ENCODE data around the gene MSMB. TPM values are rescaled to one million over a fixed set of nuclear protein-coding genes. Genes with fewer than 3 reads are reported as not detected.

MSMB gene
- total RNA-seq, 1 experiment from 2014 or later, result not detected

- Histone ChIP-seq H3K9me3 (ENCODE audit: insufficient read depth, low read depth) (no peaks in the 10 kb centered on the region), H3K4me2 (no peak overlapping the region), H3K79me2 (ENCODE audit: low read depth) (no peaks in the 10 kb centered on the region), H3K9me2 (ENCODE audit: insufficient read depth) (no peaks in the 10 kb centered on the region), H2AFZ (no peak overlapping the region), H3K27ac (no peak overlapping the region), H3K4me3 (no peak overlapping the region), H3K36me3 (ENCODE audit: low read depth) (no peaks in the 10 kb centered on the region), H4K20me1 (ENCODE audit: insufficient read depth) (no peaks in the 10 kb centered on the region), H3K4me1 (replicated peaks; ENCODE audit: insufficient read depth) (no peaks in the 10 kb centered on the region), H3K27me3 (ENCODE audit: insufficient read depth, low read depth) (no peaks in the 10 kb centered on the region), H3F3A (ENCODE audit: insufficient read depth, low read depth) (no peaks in the 10 kb centered on the region)
- intact Hi-C loops (cut with micrococcal nuclease; ENCODE audit: unreplicated experiment), result no loop called here
- CTCF ChIA-PET, result no interaction called here
- POLR2A ChIA-PET (ENCODE audit: unreplicated experiment), result no interaction called here
- BruUV-seq (replicated peaks), result no TSS peak
- no peak for DNase-seq
- TF ChIP-seq EZH2 (IDR thresholded peaks at IDR 0.05; ENCODE audit: low read depth), result no peak
- TF ChIP-seq CTCF (conservative IDR thresholded peaks at IDR 0.05), result no peak
Measured at GRCh38 chr10:46073564-46073963, 27.5 kb upstream of the MSMB start.

GRCh38 chr10:46070749-46071148 is 24.7 kb upstream of the MSMB start:
- ChIA-PET CTCF (no interaction called here), POLR2A (ENCODE audit: unreplicated experiment) (no interaction called here)
- H3K27ac ChIP-seq, result no peak overlapping the region
- no peaks in the 10 kb centered on the region for H4K20me1 ChIP-seq (ENCODE audit: insufficient read depth)
- H3K36me3 ChIP-seq (ENCODE audit: low read depth), result no peaks in the 10 kb centered on the region
- BruUV-seq (replicated peaks), result no TSS peak
- no peaks in the 10 kb centered on the region for H3K9me2 ChIP-seq (ENCODE audit: insufficient read depth)
- H3K4me2 ChIP-seq, result no peak overlapping the region
- H2AFZ ChIP-seq, result no peak overlapping the region
- H3K9me3 ChIP-seq (ENCODE audit: insufficient read depth, low read depth), result no peaks in the 10 kb centered on the region
- TF ChIP-seq CTCF (conservative IDR thresholded peaks at IDR 0.05), result no peak
- no peak for TF ChIP-seq EZH2 (IDR thresholded peaks at IDR 0.05; ENCODE audit: low read depth)
- no peak for DNase-seq
- no peaks in the 10 kb centered on the region for H3K4me1 ChIP-seq (replicated peaks; ENCODE audit: insufficient read depth)
- no peaks in the 10 kb centered on the region for H3F3A ChIP-seq (ENCODE audit: insufficient read depth, low read depth)
- intact Hi-C loops (cut with micrococcal nuclease; ENCODE audit: unreplicated experiment), result no loop called here
- no peaks in the 10 kb centered on the region for H3K27me3 ChIP-seq (ENCODE audit: insufficient read depth, low read depth)
- H3K4me3 ChIP-seq, result no peak overlapping the region
- H3K79me2 ChIP-seq (ENCODE audit: low read depth), result no peaks in the 10 kb centered on the region

DNA sequence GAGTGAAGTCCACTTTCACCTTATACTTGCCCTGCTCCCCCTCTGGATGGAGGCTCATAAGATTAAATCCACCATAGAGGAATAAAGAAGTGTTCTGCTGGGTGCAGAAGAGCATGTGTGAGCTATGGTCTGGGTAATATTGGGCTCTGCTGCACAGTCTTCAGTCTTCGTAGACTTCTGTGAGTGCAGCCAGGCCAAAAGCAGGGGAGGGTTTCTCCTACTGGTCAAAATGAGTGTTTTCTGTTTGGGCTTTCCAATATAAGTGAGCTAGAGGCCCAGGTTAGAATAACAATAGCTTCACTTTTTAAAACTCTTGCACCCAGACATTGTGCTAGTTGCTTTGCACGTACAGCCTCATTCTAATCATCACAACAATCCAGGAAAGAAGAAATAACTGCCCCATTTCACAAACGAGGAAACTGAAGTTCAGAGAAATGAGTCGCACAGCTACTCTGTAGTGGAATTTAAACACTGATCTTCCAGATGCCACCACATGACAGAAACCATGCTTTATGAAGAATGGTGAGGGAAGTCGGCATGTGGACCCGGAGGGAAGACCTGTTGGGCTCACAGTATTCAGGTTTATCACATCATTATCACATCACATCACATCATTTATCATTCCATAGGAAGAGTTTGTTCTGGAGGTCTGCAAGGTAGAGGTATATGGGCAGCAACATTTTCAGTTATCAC is 23.8 kb upstream of the MSMB start:
- TF ChIP-seq CTCF (conservative IDR thresholded peaks at IDR 0.05) (no peak), EZH2 (IDR thresholded peaks at IDR 0.05; ENCODE audit: low read depth) (no peak)
- CTCF ChIA-PET, result no interaction called here
- no peak overlapping the region for H3K4me3 ChIP-seq
- BruUV-seq (replicated peaks), result no TSS peak
- no peaks in the 10 kb centered on the region for H3K36me3 ChIP-seq (ENCODE audit: low read depth)
- no peak overlapping the region for H2AFZ ChIP-seq
- no peaks in the 10 kb centered on the region for H3K9me2 ChIP-seq (ENCODE audit: insufficient read depth)
- H3K27ac ChIP-seq, result no peak overlapping the region
- no peaks in the 10 kb centered on the region for H3K79me2 ChIP-seq (ENCODE audit: low read depth)
- intact Hi-C loops (cut with micrococcal nuclease; ENCODE audit: unreplicated experiment), result no loop called here
- H3F3A ChIP-seq (ENCODE audit: insufficient read depth, low read depth), result no peaks in the 10 kb centered on the region
- no peak overlapping the region for H3K4me2 ChIP-seq
- POLR2A ChIA-PET (ENCODE audit: unreplicated experiment), result no interaction called here
- DNase-seq, result no peak
- no peaks in the 10 kb centered on the region for H3K27me3 ChIP-seq (ENCODE audit: insufficient read depth, low read depth)
- no peaks in the 10 kb centered on the region for H3K9me3 ChIP-seq (ENCODE audit: insufficient read depth, low read depth)
- H4K20me1 ChIP-seq (ENCODE audit: insufficient read depth), result no peaks in the 10 kb centered on the region
- no peaks in the 10 kb centered on the region for H3K4me1 ChIP-seq (replicated peaks; ENCODE audit: insufficient read depth)

Data from PC-9 (cell line).